Astrocyte of the cerebellum (primary cell): ENCODE data around the gene RAD54L2.

ENCODE experiments used
- DNase-seq: peaks from one replicate; pipeline ENCODE4 v3.0.0-alpha.2; 2011; ENCODE audit warnings: low read depth
- H3K4me3 ChIP-seq: 2 replicates; pipeline ENCODE4 v1.5.1; 2011; ENCODE audit warnings: mild to moderate bottlenecking, low read depth, low read length, moderate library complexity
- in situ Hi-C: cut with HindIII; loops from 2 replicates; pipeline ENCODE4 v1.10.0; 2017; ENCODE audit warnings: low sequenced_read_pairs
- TF ChIP-seq, protein P1 (sequence below): IDR thresholded peaks from 2 replicates; pipeline ENCODE4 v1.5.1; 2012; ENCODE audit warnings: low read length, low read depth, moderate library complexity, mild to moderate bottlenecking; ENCODE audit errors: missing control alignments

Gene RAD54L2

GRCh38 chr3:51568036-51568435, 29.5 kb downstream of the RAD54L2 start:
- in situ Hi-C loops: no loop called here
- TF ChIP-seq, protein P1, sequence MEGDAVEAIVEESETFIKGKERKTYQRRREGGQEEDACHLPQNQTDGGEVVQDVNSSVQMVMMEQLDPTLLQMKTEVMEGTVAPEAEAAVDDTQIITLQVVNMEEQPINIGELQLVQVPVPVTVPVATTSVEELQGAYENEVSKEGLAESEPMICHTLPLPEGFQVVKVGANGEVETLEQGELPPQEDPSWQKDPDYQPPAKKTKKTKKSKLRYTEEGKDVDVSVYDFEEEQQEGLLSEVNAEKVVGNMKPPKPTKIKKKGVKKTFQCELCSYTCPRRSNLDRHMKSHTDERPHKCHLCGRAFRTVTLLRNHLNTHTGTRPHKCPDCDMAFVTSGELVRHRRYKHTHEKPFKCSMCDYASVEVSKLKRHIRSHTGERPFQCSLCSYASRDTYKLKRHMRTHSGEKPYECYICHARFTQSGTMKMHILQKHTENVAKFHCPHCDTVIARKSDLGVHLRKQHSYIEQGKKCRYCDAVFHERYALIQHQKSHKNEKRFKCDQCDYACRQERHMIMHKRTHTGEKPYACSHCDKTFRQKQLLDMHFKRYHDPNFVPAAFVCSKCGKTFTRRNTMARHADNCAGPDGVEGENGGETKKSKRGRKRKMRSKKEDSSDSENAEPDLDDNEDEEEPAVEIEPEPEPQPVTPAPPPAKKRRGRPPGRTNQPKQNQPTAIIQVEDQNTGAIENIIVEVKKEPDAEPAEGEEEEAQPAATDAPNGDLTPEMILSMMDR: no peak
- H3K4me3 ChIP-seq: no peak overlapping the region
- DNase-seq: no peak

DNA sequence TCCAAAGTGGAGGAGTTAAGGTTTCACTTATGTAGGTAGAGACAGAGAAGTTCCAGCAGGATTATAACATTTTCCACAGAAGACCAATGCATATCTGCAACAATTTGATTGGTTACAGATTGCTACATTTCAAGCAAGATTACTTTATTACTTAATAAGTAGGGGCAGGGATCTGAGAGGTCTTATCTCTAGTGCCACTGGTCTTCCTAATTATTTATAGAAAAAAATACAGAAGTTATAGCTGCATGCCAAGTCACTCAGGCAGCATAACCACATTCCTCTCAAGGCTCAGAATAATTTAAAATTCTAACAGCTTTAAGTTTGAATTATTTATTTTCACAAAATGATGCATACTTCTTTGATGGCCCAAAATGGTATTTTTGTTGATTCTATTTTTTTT, 30.5 kb downstream of the RAD54L2 start:
- TF ChIP-seq, protein P1: no peak
- in situ Hi-C loops: no loop called here

DNA sequence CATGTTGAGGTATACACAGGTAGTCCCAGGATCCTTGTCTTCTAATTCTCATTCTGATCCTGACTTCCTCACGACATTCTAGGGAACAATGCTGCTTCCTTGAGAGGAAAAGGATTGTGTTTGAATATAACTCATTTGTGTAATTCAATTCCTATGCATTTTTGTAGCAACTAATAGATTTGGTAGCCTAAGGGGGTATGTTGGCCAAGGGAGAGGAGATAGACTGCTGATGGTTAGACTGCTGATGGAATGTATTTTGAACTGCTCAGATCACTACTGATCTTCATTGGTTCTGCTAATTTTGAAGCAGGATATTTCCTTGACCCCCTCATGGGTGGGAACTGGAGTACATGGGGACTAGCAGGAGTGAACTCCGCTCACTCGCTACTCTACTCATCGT, 39.7 kb downstream of the RAD54L2 start:
- in situ Hi-C loops: no loop called here
- H3K4me3 ChIP-seq: no peak overlapping the region
- DNase-seq: no peak
- TF ChIP-seq, protein P1: no peak

More for the DNA sequence above, 30.5 kb downstream of the RAD54L2 start:
- DNase-seq: no peak
- H3K4me3 ChIP-seq: no peak overlapping the region

- no peak overlapping the region for H3K4me3 ChIP-seq
- TF ChIP-seq, protein P1: no peak
- in situ Hi-C loops: loop anchor here (10.0 kb wide), 1 partner anchor 64 kb away; no protein-coding TSS in a partner anchor
- DNase-seq: no peak
Observed at GRCh38 chr3:51580418-51580817, 41.9 kb downstream of the RAD54L2 start.

GRCh38 chr3:51581524-51581923, 43.0 kb downstream of the RAD54L2 start:
- TF ChIP-seq, protein P1: no peak

GRCh38 chr3:51585197-51585596, 46.7 kb downstream of the RAD54L2 start:
- in situ Hi-C loops: loop anchor here (10.0 kb wide), 1 partner anchor 60 kb away; no protein-coding TSS in a partner anchor
- TF ChIP-seq, protein P1: no peak
- no peak overlapping the region for H3K4me3 ChIP-seq
- no peak for DNase-seq

More at GRCh38 chr3:51581524-51581923, 43.0 kb downstream of the RAD54L2 start:
- H3K4me3 ChIP-seq: no peak overlapping the region
- DNase-seq: no peak
- in situ Hi-C loops: loop anchor here (10.0 kb wide), 1 partner anchor 63 kb away; no protein-coding TSS in a partner anchor
